OCI-LY7 (cell line): ENCODE data around the gene METTL4. TPM values are rescaled to one million over a fixed set of nuclear protein-coding genes. Genes with fewer than 3 reads are reported as not detected.

ENCODE experiments used
- BruUV-seq: library from RNA; stranded (reverse); fragments of 400-500 nt; replicated peaks from 2 replicates; lab custom pipeline; 2021; lab: Mats Ljungman, UMichigan
- CTCF ChIA-PET: fragments of 300-600 bp; sonication (Branson Sonifier 250); formaldehyde crosslinking; loops from one replicate; lab custom pipeline; 2022; ENCODE audit warnings: antibody characterized with exemption; ENCODE audit not compliant: unreplicated experiment; lab: Charles Lee
- POLR2A ChIA-PET: fragments of 300-600 bp; sonication (Branson Sonifier 250); formaldehyde crosslinking; loops from one replicate; lab custom pipeline; 2022; ENCODE audit warnings: antibody characterized with exemption; lab: Charles Lee
- DNase-seq: peaks from one replicate; pipeline ENCODE4 v3.0.0-alpha.2; 2015; ENCODE audit warnings: low spot score
- H2AFZ ChIP-seq: fragments of 200-600 bp; sonication (generic), shearing (Covaris generic); 2 replicates; pipeline ENCODE4 v1.6.1; 2014; ENCODE audit warnings: mild to moderate bottlenecking, antibody characterized with exemption, low read length, moderate library complexity
- H3K27ac ChIP-seq: fragments of 200-600 bp; sonication (generic); 2 replicates; pipeline ENCODE4 v1.5.1; 2014; ENCODE audit warnings: mixed run types, low read depth, mild to moderate bottlenecking, moderate library complexity, low read length, inconsistent platforms; ENCODE audit not compliant: poor library complexity, severe bottlenecking
- H3K36me3 ChIP-seq: fragments of 200-600 bp; sonication (generic); 2 replicates; pipeline ENCODE4 v1.6.1; 2014; ENCODE audit warnings: mild to moderate bottlenecking, antibody characterized with exemption, low read length, moderate library complexity, mixed read lengths; ENCODE audit not compliant: insufficient read depth
- H3K4me1 ChIP-seq: fragments of 200-600 bp; sonication (generic); 2 replicates; pipeline ENCODE4 v1.5.1; 2014; ENCODE audit warnings: mild to moderate bottlenecking, low read length; ENCODE audit not compliant: insufficient read depth, poor library complexity, severe bottlenecking
- H3K4me2 ChIP-seq: fragments of 200-600 bp; sonication (generic); 2 replicates; pipeline ENCODE4 v1.6.1; 2014; ENCODE audit warnings: mild to moderate bottlenecking, low read length
- H3K4me3 ChIP-seq: fragments of 200-600 bp; sonication (generic); 2 replicates; pipeline ENCODE4 v1.5.1; 2014; ENCODE audit warnings: mild to moderate bottlenecking, low read depth, low read length; ENCODE audit not compliant: poor library complexity, severe bottlenecking
- H3K79me2 ChIP-seq: fragments of 200-600 bp; sonication (generic); 2 replicates; pipeline ENCODE4 v1.6.1; 2016; ENCODE audit warnings: low read depth, mild to moderate bottlenecking, low read length, moderate library complexity, mixed read lengths; ENCODE audit not compliant: insufficient read depth
- H3K9me2 ChIP-seq: fragments of 200-600 bp; sonication (generic); 2 replicates; pipeline ENCODE4 v1.6.1; 2016; ENCODE audit warnings: mild to moderate bottlenecking, low read length, mixed read lengths; ENCODE audit not compliant: insufficient read depth
- H3K9me3 ChIP-seq: fragments of 200-600 bp; sonication (generic); 2 replicates; pipeline ENCODE4 v1.6.1; 2014; ENCODE audit warnings: mild to moderate bottlenecking, mixed run types, low read length, mixed read lengths
- H4K20me1 ChIP-seq: fragments of 200-600 bp; sonication (generic); 2 replicates; pipeline ENCODE4 v1.6.1; 2014; ENCODE audit warnings: mild to moderate bottlenecking, antibody characterized with exemption, low read length, moderate library complexity, mixed read lengths; ENCODE audit not compliant: insufficient read depth
- EZH2phosphoT487 ChIP-seq: fragments of 200-600 bp; sonication (generic); IDR thresholded peaks from 2 replicates; pipeline ENCODE4 v1.6.1; 2018; ENCODE audit warnings: low read depth, borderline replicate concordance, mild to moderate bottlenecking, mixed run types, antibody characterized with exemption, low read length, moderate library complexity, mixed read lengths
- intact Hi-C: fragments of 100-400 bp; cut with micrococcal nuclease; formaldehyde crosslinking; loops from one replicate; pipeline ENCODE4 v1.10.0; 2022; ENCODE audit not compliant: unreplicated experiment
- total RNA-seq, 2 experiments: library from RNA; depleted of rRNA in 1 of 2; stranded (reverse); fragments of >200 nt in 1 of 2; shearing (Covaris generic) in 1 of 2; gene quantifications; 2 replicates each; pipeline ENCODE4 v1.2.3, GENCODE V29; 2014 to 2022
- TF ChIP-seq, protein P1 (sequence below): fragments of 200-600 bp; sonication (generic); conservative IDR thresholded peaks from 2 replicates; pipeline ENCODE4 v1.5.1; 2014; ENCODE audit warnings: mild to moderate bottlenecking, antibody characterized with exemption, low read length, moderate library complexity, mixed read lengths

METTL4 gene
- total RNA-seq, 2 experiments from 2014 or later = 11.8 to 23.7 TPM

- no peak for DNase-seq
- no peak overlapping the region for H3K4me2 ChIP-seq
- H3K27ac ChIP-seq = no peak overlapping the region
- H3K79me2 ChIP-seq = no peaks in the 10 kb centered on the region
- no TSS peak for BruUV-seq
- H3K4me1 ChIP-seq = no peaks in the 10 kb centered on the region
- no peaks in the 10 kb centered on the region for H3K9me2 ChIP-seq
- ChIA-PET POLR2A (no interaction called here), CTCF (no interaction called here)
- no peaks in the 10 kb centered on the region for H4K20me1 ChIP-seq
- intact Hi-C loops = loop anchor here (5.0 kb wide), 1 partner anchor 100 kb away; no protein-coding TSS in a partner anchor
- peaks cover 91% of the 10 kb centered on the region for H3K36me3 ChIP-seq
- peaks cover 9% of the 10 kb centered on the region; the same call in 1 of the 2 replicates for H3K9me3 ChIP-seq
- H3K4me3 ChIP-seq = no peak overlapping the region
- TF ChIP-seq, protein P1, sequence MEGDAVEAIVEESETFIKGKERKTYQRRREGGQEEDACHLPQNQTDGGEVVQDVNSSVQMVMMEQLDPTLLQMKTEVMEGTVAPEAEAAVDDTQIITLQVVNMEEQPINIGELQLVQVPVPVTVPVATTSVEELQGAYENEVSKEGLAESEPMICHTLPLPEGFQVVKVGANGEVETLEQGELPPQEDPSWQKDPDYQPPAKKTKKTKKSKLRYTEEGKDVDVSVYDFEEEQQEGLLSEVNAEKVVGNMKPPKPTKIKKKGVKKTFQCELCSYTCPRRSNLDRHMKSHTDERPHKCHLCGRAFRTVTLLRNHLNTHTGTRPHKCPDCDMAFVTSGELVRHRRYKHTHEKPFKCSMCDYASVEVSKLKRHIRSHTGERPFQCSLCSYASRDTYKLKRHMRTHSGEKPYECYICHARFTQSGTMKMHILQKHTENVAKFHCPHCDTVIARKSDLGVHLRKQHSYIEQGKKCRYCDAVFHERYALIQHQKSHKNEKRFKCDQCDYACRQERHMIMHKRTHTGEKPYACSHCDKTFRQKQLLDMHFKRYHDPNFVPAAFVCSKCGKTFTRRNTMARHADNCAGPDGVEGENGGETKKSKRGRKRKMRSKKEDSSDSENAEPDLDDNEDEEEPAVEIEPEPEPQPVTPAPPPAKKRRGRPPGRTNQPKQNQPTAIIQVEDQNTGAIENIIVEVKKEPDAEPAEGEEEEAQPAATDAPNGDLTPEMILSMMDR = no peak
- TF ChIP-seq EZH2phosphoT487 = no peak
- H2AFZ ChIP-seq = no peak overlapping the region
These were observed 26.3 kb upstream of the METTL4 start for GRCh38 chr18:2597639-2598038.

DNA sequence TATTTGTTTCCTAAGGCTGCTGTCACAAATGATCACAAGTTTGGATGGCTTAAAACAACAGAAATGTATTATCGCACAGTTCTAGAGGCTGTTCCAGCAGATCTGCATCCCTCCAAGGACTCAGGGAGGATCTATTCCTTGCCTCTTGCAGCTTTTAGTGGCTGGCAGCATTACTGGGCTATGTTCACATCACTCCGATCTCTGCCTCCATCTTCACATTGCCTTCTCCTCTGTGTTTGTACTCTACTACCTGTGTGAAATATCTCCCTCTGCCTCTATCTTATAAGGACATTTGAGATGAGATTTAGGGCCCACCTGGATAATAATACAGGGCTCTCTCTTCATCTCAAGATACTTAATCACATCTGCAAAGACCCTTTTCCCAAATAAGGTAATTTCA is 19.0 kb upstream of the METTL4 start:
- Histone ChIP-seq H3K36me3 (peaks cover 98% of the 10 kb centered on the region), H4K20me1 (no peaks in the 10 kb centered on the region), H3K9me3 (0 out of 2 replicates have a peak, but pooled peaks cover 1% of the 10 kb centered on the region), H3K4me2 (no peak overlapping the region), H3K9me2 (no peaks in the 10 kb centered on the region), H3K4me3 (no peak overlapping the region), H2AFZ (no peak overlapping the region), H3K4me1 (no peaks in the 10 kb centered on the region), H3K79me2 (peaks cover 8% of the 10 kb centered on the region; the same call in 1 of the 2 replicates), H3K27ac (no peak overlapping the region)
- CTCF ChIA-PET = no interaction called here
- no peak for DNase-seq
- TF ChIP-seq EZH2phosphoT487 = no peak
- TF ChIP-seq, protein P1 = no peak
- POLR2A ChIA-PET = interaction anchor here (0.7 to 2.2 kb wide), 6 partner anchors 9 to 186 kb away, joined by 3 to 6 read pairs (median 4); no protein-coding TSS in a partner anchor
- intact Hi-C loops = loop anchor here (5.0 kb wide), 1 partner anchor 122 kb away; no protein-coding TSS in a partner anchor
- no TSS peak for BruUV-seq

DNA sequence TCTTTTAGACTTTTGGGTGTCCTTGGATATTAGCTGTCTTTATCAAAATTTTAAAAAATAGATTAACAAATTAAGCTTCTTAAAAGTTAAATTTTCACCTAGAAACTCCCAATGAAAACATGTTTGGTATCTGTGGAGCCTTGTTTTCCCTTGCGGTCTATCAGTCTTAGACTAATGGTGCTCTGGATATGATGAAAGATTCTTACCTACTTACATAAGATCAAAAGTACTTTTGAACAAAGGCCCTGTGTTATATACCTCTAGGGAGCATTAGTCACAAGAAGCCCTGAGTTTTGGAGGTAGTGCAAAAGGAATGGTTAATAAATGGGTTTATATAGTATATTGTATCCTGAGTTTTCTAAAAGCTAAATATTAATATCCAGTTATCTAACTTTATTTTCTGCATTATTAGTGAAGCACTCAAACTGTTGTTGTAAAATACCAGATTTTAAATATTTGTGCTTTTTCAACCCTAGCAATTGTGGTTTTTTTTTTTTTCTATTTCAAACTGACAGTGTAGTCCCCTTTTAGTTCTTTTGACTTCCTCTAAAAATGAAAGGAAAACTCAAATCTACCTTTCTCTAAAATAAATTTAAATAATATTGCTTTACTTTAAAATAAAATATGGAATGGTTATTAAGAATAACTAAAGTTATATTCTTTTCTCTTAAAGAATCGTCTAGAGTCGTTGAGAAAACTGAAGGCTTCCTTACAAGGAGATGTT is 18.2 kb upstream of the METTL4 start:
- intact Hi-C loops = loop anchor here (5.0 kb wide), 1 partner anchor 123 kb away; no protein-coding TSS in a partner anchor
- TF ChIP-seq, protein P1 = no peak
- TF ChIP-seq EZH2phosphoT487 = no peak

More for the DNA sequence above, 18.2 kb upstream of the METTL4 start:
- Histone ChIP-seq H3K4me1 (no peaks in the 10 kb centered on the region), H3K79me2 (peaks cover 8% of the 10 kb centered on the region; the same call in 1 of the 2 replicates), H3K4me3 (no peak overlapping the region), H3K4me2 (no peak overlapping the region), H3K9me3 (no peaks in the 10 kb centered on the region), H4K20me1 (no peaks in the 10 kb centered on the region; the same call in 1 of the 2 replicates), H3K27ac (no peak overlapping the region), H3K9me2 (no peaks in the 10 kb centered on the region), H2AFZ (no peak overlapping the region), H3K36me3 (peaks cover 99% of the 10 kb centered on the region)
- DNase-seq = no peak
- CTCF ChIA-PET = no interaction called here
- no TSS peak for BruUV-seq
- POLR2A ChIA-PET = interaction anchor here (0.7 to 2.2 kb wide), 13 partner anchors 9 to 187 kb away, joined by 3 to 8 read pairs (median 3); partner anchors contain the start of genes METTL4 and NDC80
